ENCODE data around the gene FXR2. TPM values are rescaled to one million over a fixed set of nuclear protein-coding genes. Genes with fewer than 3 reads are reported as not detected.
A peak's percentile ranks its signal among the peaks of the same experiment; 100 is the strongest.
"Not testable (repeated sequence)": the region's sequence is repeated elsewhere in the genome, so short reads cannot be mapped to it uniquely, and the experiment has no call there.

FXR2 gene
- total RNA-seq, 1 donor from 2014 or later: 37.9 TPM

DNA sequence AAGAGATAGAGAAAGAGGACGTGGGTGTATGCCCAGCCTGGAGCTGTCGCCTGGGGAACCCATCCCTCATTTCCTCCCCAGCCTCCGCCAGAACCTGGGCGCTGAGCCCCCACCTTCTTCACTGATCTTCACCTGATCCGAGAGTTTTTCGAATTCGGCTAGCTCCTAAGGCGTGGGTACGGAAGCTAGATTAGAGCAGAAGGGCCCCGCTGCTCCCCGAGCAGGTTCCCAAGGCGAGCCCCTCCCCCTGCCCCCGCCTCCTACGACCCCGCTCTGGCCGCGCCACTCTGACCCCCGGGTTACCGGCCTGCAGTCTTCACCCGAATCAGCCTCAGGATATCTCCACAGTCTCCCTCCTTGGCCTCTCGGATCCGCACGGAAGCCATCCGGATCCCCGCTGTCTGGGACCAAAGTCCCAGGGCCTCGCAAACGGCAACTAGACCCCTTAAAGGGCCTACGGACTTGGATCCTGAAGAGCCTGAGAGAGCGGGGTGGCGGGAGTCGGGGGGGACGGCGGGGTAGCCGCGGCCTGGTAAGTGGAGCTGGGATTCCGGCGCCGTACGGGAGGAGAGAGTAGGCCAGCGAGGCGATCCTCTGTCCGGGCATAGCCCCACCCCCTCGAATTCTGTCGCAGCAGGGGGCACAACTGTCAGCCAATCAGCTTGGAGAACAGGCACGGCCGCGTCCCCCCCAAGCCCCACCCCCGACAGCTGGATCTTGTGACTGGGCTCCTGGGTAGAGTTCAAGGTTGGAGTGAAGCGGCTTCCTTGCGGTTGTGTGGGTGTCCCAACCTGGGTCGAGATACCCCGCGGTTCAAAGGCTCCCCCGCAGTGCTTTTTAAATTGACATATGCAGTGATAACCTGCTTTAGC is 12.8 kb upstream of the FXR2 start, which contains the start of gene SAT2:
Gene SAT2 (minus strand): TSS at position 572 of the 872 bp plus-strand sequence. CDS start 186 bp downstream, at position 386.
- Mint-ChIP-seq H3K27me3 (ENCODE audit: unreplicated experiment) (peaks cover 10% of the 10 kb centered on the region), H3K4me1 (ENCODE audit: unreplicated experiment) (peaks cover 8% of the 10 kb centered on the region), H3K36me3 (ENCODE audit: low read depth, unreplicated experiment) (no peaks in the 10 kb centered on the region), H3K4me3 (ENCODE audit: unreplicated experiment) (peak within 1 kb of the TSS; percentile 88), H3K27ac (ENCODE audit: unreplicated experiment) (peak within 1 kb of the TSS; percentile 24), H3K9me3 (ENCODE audit: unreplicated experiment) (no peaks in the 10 kb centered on the region)
- TF ChIP-seq, protein P1, sequence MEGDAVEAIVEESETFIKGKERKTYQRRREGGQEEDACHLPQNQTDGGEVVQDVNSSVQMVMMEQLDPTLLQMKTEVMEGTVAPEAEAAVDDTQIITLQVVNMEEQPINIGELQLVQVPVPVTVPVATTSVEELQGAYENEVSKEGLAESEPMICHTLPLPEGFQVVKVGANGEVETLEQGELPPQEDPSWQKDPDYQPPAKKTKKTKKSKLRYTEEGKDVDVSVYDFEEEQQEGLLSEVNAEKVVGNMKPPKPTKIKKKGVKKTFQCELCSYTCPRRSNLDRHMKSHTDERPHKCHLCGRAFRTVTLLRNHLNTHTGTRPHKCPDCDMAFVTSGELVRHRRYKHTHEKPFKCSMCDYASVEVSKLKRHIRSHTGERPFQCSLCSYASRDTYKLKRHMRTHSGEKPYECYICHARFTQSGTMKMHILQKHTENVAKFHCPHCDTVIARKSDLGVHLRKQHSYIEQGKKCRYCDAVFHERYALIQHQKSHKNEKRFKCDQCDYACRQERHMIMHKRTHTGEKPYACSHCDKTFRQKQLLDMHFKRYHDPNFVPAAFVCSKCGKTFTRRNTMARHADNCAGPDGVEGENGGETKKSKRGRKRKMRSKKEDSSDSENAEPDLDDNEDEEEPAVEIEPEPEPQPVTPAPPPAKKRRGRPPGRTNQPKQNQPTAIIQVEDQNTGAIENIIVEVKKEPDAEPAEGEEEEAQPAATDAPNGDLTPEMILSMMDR (IDR thresholded peaks at IDR 0.05; ENCODE audit: unreplicated experiment): no peak
- DNase-seq (ENCODE audit: low spot score): peak; percentile 91

DNA sequence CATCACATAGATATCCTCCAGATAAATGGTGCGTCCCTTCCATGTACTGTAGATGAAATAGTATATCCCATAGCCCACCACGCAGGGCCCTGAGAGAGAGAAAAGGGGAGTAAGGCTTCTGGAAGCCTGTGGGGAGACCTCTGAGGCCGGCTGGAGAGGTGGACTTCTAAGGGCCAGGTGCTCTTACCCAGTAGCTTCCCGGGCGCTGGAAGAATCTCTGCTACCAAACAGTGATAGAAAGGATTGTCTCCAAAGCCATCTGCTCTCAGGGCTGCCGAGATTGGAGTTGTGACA is 12.2 kb upstream of the FXR2 start:
- DNase-seq (ENCODE audit: low spot score): no peak
- Mint-ChIP-seq H3K36me3 (ENCODE audit: low read depth, unreplicated experiment) (no peaks in the 10 kb centered on the region), H3K4me3 (ENCODE audit: unreplicated experiment) (peak overlapping the region; percentile 88), H3K4me1 (ENCODE audit: unreplicated experiment) (peaks cover 8% of the 10 kb centered on the region), H3K27me3 (ENCODE audit: unreplicated experiment) (peaks cover 10% of the 10 kb centered on the region), H3K9me3 (ENCODE audit: unreplicated experiment) (no peaks in the 10 kb centered on the region), H3K27ac (ENCODE audit: unreplicated experiment) (peak overlapping the region; percentile 9)
- TF ChIP-seq, protein P1 (IDR thresholded peaks at IDR 0.05; ENCODE audit: unreplicated experiment): no peak

DNA sequence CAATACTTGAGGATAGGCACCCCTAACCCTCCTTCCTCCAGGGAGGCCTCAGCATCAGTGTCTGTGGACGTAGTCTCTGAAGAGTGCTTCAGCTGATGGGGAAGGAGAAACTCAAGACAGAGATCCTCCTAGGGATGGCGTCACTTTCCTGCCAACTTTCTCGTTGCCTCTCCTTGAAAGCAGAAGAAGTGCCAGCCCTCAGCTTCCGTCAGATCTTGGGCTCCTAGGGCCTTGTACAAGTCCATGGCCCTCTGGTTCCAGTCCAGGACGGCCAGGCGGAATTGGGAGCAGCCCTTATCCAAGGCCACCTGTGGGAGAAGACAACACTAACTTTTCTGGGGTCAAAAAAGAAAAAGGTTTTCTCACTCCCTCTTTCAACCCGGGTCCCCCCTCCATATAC is 11.6 kb upstream of the FXR2 start:
- H3K36me3 Mint-ChIP-seq (ENCODE audit: low read depth, unreplicated experiment): no peaks in the 10 kb centered on the region
- H3K4me3 Mint-ChIP-seq (ENCODE audit: unreplicated experiment): peak overlapping the region; percentile 88
- H3K4me1 Mint-ChIP-seq (ENCODE audit: unreplicated experiment): peaks cover 8% of the 10 kb centered on the region

DNA sequence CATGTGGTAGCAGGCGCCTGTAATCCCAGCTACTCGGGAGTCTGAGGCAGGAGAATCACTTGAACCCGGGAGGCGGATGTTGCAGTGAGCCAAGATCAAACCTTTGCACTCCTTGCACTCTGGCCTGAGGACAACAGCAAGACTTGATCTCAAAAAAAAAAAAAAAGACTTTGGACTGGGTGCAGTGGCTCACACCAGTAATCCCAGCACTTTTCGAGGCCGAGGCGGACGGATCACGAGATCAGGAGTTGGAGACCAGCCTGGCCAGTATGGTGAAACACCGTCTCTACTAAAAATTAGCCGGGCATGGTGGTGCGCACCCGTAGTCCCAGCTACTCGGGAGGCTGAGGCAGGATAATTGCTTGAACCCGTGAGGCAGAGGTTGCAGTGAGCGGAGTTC is 11.1 kb upstream of the FXR2 start:
- H3K9me3 Mint-ChIP-seq (ENCODE audit: unreplicated experiment); H3K4me1 Mint-ChIP-seq (ENCODE audit: unreplicated experiment); H3K36me3 Mint-ChIP-seq (ENCODE audit: low read depth, unreplicated experiment); H3K27ac Mint-ChIP-seq (ENCODE audit: unreplicated experiment); DNase-seq (ENCODE audit: low spot score): not testable (repeated sequence)
- Mint-ChIP-seq H3K27me3 (ENCODE audit: unreplicated experiment) (peaks cover 10% of the 10 kb centered on the region), H3K4me3 (ENCODE audit: unreplicated experiment) (peak overlapping the region; percentile 31)

More for the DNA sequence above, 11.6 kb upstream of the FXR2 start:
- TF ChIP-seq, protein P1 (IDR thresholded peaks at IDR 0.05; ENCODE audit: unreplicated experiment): no peak
- no peak for DNase-seq (ENCODE audit: low spot score)
- H3K27ac Mint-ChIP-seq (ENCODE audit: unreplicated experiment): no peak overlapping the region
- H3K9me3 Mint-ChIP-seq (ENCODE audit: unreplicated experiment): no peaks in the 10 kb centered on the region
- H3K27me3 Mint-ChIP-seq (ENCODE audit: unreplicated experiment): peaks cover 10% of the 10 kb centered on the region

DNA sequence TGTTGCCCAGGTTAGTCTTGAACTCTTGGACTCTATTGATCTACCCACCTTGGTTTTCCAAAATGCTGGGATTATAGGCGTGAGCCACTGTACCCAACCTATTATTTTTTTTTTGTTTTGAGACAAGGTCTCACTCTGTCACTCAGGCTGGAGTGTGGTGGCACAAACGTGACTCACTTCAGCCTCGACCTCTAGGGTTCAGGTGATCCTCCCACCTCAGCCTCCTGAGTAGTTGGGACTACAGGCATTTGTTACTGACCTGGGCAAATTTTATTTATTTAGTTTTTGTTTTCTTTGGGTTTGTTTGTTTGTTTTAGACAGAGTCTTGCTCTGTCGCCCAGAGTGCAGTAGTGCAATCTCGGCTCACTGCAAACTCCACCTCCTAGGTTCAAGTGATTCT is 9.0 kb upstream of the FXR2 start:
- no peak overlapping the region for H3K27ac Mint-ChIP-seq (ENCODE audit: unreplicated experiment)
- TF ChIP-seq, protein P1 (IDR thresholded peaks at IDR 0.05; ENCODE audit: unreplicated experiment): no peak

More for the DNA sequence above, 9.0 kb upstream of the FXR2 start:
- H3K4me3 Mint-ChIP-seq (ENCODE audit: unreplicated experiment): no peak overlapping the region
- no peaks in the 10 kb centered on the region for H3K36me3 Mint-ChIP-seq (ENCODE audit: low read depth, unreplicated experiment)
- peaks cover 7% of the 10 kb centered on the region for H3K27me3 Mint-ChIP-seq (ENCODE audit: unreplicated experiment)
- DNase-seq (ENCODE audit: low spot score): no peak
- no peaks in the 10 kb centered on the region for H3K9me3 Mint-ChIP-seq (ENCODE audit: unreplicated experiment)
- H3K4me1 Mint-ChIP-seq (ENCODE audit: unreplicated experiment): peaks cover 10% of the 10 kb centered on the region

Data from endothelial cell (in vitro differentiated cells).